Measurements from ENCODE around the gene WDR91.

- no peak for TF ChIP-seq CTCF (IDR thresholded peaks at IDR 0.05; ENCODE audit: low read depth, low read length)
- no peak for TF ChIP-seq POLR2A (IDR thresholded peaks at IDR 0.05; ENCODE audit: extremely low read depth, insufficient read length)
Measured at GRCh38 chr7:135189961-135190360, 21.4 kb downstream of the WDR91 start.

Measured in NB4 (cell line).